Panc1 (cell line): ENCODE measurements around the gene EML1.

Experiments
- REST ChIP-seq, 2 experiments: IDR thresholded peaks; 2 replicates each; pipeline ENCODE4 v1.6.1; 2011 to 2012; ENCODE audit warnings: low read depth in 2 of 2, control low read depth in 1 of 2, low read length in 1 of 2, mild to moderate bottlenecking in 1 of 2, moderate library complexity in 1 of 2; ENCODE audit not compliant: insufficient read depth in 1 of 2
- SIN3A ChIP-seq: IDR thresholded peaks from 2 replicates; pipeline ENCODE4 v1.6.1; 2012; ENCODE audit warnings: low read depth, mild to moderate bottlenecking, low read length, moderate library complexity, borderline replicate concordance; ENCODE audit not compliant: insufficient read depth
- TF ChIP-seq, protein P1 (sequence below): fragments of 450-650 bp; IDR thresholded peaks from 2 replicates; pipeline ENCODE4 v1.5.1; 2017; ENCODE audit warnings: mild to moderate bottlenecking

DNA sequence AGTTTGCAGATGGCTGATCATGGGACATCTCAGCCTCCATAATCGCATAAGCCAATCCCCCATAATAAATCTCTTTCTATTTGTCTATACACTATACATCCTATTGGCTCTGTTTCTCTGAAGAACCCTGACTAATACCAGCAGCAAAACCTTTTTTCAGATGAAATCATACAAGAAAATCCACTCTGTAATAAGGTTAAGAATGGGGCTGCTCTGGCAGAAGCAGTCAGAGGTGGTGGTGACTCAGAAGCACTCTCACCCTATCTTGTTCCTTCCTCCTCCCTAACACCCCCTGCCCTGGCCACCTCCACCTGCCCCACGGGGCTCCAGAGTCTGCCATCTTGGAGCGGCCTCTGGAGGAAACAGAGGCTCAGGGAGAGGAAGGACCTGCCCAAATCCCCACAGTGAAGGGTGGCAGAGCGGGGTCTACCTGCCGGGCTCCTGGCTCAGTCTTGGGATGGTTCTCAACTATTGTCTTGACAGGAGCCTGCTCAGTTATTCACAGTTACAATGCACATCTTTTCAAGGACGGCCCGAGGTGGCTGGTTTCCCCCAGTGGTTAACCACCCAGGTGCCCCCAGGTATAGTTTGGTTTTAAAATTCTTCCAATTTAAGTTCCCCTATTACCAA lies 162.7 kb downstream of the EML1 start:
- no peak for TF ChIP-seq SIN3A
- TF ChIP-seq, protein P1, sequence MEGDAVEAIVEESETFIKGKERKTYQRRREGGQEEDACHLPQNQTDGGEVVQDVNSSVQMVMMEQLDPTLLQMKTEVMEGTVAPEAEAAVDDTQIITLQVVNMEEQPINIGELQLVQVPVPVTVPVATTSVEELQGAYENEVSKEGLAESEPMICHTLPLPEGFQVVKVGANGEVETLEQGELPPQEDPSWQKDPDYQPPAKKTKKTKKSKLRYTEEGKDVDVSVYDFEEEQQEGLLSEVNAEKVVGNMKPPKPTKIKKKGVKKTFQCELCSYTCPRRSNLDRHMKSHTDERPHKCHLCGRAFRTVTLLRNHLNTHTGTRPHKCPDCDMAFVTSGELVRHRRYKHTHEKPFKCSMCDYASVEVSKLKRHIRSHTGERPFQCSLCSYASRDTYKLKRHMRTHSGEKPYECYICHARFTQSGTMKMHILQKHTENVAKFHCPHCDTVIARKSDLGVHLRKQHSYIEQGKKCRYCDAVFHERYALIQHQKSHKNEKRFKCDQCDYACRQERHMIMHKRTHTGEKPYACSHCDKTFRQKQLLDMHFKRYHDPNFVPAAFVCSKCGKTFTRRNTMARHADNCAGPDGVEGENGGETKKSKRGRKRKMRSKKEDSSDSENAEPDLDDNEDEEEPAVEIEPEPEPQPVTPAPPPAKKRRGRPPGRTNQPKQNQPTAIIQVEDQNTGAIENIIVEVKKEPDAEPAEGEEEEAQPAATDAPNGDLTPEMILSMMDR: no peak
- TF ChIP-seq REST (IDR thresholded peaks at IDR 0.05; ENCODE audit: insufficient read depth in 1 of 2, low read depth in 2 of 2, low read length in 1 of 2): no peak
